ENCODE measurements around the gene SLC25A23.

SLC25A23 gene

DNA sequence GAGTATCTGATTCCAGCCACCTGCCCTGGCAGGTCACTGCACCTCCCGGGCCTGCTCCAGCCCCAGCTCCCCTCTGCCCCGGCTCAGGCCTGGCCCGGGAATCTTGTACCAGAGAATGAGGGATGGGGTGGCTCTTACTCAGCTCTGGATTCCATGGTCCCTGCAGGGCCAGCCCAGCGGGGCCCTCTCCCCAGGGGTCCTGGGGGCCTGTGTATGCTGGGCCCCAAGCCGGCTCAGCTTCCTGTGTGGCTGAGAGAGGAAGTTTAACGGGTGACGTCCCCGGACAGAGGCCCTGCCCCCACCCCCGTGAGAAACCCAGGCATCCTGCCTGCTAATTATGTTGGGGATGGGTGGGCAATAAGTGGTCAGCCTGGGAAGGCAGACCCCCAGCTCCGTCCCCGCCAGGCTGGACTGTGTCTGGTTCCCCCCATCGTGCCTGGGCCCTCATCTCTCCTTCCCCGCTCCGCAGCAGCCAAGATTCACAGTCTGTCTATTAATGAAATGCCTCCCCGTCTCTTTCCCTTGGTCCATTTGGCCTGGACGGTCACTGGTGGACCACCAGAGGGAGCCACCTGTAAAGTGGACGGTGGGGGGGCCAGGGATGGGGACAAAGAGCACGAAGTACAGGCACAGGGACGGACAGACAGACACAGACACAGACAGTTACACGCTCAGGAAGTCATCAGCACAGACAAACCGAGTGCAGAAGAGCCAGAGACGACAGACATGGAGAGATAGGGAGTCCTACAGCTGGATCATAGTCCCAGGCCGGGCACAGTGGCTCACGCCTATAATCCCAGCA, 22.1 kb upstream of the SLC25A23 start, which contains the start of gene DENND1C:
Gene DENND1C, minus strand, starts transcription at position 247 of the 802 bp plus-strand sequence. Its CDS starts 92 bp downstream, at position 155.
- in situ Hi-C loops (cut with HindIII; ENCODE audit: low sequenced_read_pairs): no loop called here

DNA sequence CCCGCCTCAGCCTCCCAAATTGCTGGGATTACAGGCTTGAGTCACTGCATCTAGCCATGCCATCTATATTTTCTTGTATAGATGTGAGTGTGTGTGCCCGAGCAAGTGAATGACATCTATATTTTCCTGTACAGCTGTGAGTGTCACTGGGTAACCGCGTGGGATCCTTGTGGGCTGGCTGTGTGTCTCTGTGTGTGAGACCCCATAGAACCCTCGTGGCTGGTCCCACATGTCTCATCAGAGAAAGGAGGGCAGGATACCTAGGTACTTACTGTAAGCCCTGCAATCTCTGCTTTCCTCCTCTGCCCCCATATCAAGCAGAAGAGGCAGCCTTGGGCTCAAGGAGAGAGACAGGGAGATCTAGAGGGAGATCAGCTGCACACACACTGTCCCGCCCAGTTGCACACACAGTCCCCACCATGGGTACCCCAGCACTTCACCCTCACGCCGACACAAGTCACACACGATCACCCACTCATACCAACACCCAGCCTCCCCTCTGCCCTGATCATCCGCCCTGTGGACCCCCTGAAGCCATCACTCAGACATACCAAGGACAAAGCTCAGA, 21.3 kb upstream of the SLC25A23 start:
- in situ Hi-C loops (cut with HindIII; ENCODE audit: low sequenced_read_pairs): no loop called here

DNA sequence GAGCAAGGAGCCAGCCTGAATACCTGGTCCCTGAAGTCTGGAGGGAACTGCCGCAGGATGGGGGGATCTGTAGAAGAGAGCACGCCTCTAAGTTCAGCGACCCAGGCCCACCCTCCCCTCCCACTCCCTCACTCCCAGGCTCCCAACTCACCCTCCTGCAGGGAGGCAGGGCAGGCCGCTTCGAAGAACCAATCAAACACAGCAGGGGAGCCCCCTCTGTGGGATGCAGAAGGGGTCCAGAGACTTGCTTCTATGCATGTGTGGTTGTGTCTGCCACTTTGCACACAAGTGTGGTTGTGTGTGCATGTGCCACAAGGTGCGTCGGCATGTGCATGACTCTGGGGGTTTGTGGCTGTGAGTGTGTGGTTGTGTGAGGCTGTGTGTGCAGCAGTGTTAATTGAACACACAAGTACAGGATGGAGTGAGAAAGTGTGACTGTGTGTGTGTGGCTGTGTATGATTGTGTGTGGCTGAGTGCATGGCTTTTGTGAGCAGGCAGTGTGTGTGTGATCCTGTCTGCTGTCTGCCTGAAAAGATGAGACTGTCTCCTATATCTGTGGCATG, 20.3 kb upstream of the SLC25A23 start:
- in situ Hi-C loops (cut with HindIII; ENCODE audit: low sequenced_read_pairs): no loop called here

DNA sequence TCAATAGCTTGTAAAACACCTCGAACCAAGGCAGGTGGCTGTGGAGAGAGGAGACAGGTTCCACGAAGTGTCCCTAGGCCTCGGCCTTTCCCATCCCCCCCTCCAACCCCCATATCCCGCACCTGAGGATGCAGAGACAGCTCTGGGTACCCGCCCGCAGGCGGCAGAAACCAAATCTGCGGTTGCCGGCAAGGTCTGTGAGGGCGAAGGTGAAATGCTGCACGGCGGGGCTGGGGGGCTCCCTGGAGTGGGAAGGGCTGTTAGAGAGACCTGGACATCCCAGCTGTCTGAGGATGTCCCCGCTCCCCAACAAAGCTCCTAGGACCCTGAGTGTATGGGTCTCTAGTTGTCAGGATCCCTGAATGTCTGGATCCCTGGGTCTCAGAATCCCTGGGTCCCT, 19.2 kb upstream of the SLC25A23 start:
- in situ Hi-C loops (cut with HindIII; ENCODE audit: low sequenced_read_pairs): no loop called here

DNA sequence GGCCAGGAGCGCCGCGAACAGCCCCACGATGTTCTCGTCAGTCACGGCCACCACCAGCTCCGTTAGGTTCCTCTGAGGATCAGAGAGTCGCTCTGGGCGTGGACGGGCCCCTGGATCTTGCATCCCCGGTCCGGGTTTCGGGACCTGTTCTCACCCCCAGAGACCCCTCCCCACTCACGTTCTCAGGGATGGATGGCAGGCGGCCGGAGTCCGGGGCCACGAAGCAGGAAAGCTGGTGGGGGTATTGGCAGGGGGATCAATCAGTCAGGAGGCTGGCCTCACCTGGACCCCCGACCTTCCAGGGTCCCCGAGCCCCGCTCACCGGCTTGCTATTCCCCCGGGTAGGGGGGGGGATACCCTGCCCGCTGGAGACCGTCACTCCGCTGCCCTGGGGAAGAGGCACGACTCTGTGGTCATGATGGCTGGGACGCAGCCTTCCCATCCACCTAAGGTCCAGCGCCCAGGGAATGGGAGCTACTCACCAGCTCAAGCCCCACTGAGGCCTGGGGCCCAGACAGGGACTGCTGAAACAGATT, 17.4 kb upstream of the SLC25A23 start:
- in situ Hi-C loops (cut with HindIII; ENCODE audit: low sequenced_read_pairs): no loop called here

DNA sequence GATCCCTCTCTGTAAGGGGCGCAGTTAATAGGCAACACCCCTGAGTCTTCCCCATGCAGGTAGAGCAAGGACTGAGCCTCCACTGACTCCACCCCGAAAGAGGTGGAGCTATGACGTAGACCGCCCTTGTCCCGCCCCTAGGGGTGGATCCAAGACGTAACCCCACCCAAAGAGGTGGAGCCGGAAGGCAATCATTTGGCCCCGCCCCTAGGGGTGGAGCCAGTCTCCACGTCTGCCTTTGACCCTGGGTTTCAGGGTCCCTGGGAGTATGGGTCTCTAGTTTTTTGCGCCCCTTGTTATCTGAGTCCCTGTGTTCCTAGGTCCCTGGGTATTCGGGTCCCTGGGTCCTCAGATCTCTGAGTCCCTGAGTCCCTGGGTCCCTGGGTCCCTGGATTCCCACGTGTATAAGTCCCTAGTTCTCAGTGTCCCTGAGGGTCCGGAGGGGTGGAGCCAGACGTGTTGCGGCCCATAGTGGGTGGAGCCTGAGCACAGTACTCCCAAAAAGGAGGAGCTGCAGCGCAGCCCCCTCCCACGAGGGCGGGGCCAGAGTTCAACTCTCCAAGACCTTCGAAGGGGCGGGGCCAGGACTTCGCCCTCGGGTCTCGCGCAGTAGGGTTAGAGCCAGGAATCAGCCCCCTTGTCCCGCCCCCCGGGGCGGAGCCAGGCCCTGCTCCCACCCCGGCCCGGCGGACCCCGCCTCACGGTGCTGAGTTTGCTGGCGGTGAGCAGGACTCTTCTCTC, 16.7 kb upstream of the SLC25A23 start:
- in situ Hi-C loops (cut with HindIII; ENCODE audit: low sequenced_read_pairs): no loop called here

DNA sequence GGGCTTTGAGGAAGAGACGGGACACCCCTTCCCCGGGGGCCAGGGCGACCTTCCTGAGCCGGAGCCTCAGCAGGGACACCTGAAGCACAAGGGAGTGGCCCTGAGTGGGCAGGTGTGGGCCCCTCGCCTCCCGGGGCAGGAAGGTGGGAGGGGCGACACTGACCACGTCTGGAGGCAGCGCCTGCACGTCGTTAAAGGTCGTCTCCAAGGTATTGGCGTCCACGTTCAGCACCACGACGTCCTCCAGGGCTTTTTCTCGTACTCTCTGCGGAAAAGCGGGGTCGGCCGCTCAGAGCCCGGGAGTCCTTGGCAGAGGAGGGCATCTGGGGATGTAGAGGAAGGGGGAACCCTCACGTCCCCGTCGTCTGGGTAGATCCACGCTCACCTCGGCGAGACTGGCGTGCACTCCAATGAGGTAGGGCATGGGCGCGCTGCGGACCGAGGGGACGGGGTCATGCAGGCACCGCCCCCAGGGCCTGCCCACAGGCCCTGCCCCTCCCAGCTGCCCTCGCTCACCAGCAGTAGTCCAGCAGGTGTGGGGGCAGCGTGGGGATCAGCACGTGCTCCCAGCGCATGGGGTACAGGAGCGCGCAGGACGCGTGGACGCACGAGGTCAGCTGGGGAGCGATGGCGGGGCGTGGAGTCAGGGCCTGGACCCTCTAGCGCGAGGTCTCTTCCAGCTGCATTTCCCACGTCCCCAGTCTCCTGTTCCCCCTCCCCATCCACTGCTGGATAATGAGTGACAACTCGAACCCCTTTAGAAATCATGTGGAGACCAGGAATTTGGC, 15.9 kb upstream of the SLC25A23 start:
- in situ Hi-C loops (cut with HindIII; ENCODE audit: low sequenced_read_pairs): no loop called here

DNA sequence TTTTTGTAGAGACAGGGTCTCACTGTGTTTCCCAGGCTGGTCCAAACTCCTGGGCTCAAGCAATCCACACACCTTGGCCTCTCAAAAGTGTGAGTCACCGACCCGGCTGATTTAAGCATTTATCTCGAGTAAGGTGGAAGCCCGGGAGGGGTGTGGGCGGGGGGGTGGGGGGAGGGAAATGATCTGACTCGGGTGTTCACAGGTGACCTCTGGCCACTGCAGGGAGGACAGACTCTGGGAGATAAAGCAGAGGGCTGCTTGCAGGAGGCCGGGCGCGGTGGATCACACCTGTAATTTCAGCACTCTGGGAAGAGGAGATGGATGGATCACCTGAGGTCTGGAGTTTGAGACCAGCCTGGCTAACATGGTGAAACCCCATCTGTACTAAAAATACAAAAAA, 14.1 kb upstream of the SLC25A23 start:
- in situ Hi-C loops (cut with HindIII; ENCODE audit: low sequenced_read_pairs): no loop called here

DNA sequence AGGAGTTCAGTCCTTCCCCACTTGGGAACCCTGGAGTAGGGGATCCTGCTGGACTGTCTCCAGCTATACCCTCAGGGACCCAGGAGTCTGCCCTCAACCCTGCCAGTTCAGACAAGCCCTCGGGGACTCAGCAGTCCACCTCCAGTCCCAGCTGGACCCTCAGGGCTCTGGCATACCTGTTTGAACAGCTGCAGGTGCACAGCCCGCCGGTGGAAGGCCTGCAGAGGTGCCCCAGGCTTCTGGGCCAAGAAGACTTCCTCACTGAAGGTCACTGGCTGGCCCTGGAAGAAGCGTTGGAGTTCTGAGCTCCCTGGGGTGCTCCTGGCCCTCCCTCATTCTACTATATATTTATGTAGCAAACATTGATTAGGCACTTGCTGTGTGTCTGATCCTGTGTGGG, 13.1 kb upstream of the SLC25A23 start:
- in situ Hi-C loops (cut with HindIII; ENCODE audit: low sequenced_read_pairs): no loop called here

DNA sequence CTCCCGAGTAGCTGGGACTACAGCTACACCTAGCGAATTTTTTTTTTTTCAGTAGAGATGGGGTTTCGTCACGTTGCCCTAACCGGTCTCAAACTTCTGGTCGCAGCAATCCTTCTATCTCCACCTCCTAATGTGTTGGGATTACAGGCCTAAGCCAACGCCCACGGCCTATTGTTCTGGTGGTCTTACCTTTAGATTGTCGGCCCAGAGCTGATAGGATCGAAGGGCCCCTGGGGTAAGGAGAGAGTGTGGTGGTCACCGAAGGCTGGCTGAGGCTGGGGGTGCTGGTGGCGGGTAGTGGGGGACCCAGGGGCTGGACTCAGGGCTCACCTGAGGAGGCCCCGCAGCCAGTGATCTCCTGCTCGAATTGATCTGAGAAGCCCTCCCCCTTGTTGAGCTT, 11.5 kb upstream of the SLC25A23 start:
- in situ Hi-C loops (cut with HindIII; ENCODE audit: low sequenced_read_pairs): no loop called here

DNA sequence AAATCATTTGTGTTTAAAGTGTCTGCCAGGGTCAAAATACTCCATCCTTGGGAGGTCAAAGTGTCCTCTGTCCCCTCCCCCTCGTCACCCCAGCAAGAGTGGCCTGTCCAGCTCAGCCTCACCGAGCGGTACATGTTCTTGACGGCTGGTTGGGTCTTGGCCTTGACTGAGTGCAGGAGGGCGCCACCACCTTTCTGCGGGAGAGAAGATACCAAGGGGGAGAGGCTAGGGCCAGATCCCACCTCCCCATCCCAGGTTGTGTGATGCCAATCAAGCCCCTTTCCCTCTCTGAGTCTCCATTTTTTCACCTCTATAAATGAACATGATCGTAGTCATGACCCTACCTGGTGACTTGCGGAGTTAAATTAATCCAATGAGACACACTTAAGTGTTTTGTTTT, 10.6 kb upstream of the SLC25A23 start:
- in situ Hi-C loops (cut with HindIII; ENCODE audit: low sequenced_read_pairs): no loop called here

DNA sequence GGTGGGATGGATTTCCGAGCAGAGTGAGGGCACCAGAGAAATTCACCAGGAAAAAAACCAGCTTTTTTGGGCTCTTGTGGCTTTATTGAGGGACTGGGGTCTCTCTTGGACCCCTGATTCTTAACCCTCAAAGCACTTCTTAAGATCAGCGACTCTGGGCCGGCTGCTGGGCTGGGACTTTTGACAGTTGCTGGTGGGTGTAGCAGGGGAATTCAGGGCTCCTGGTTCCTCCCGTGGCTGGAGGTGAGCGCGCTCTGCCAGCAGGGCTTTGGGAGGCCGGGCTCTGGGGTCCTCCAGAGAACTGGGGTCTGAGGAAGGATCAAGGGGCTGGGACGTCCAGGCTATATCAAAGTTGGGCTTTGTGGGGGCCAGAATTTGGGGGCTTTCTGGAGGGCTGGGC, 7.8 kb upstream of the SLC25A23 start:
- in situ Hi-C loops (cut with HindIII; ENCODE audit: low sequenced_read_pairs): no loop called here

DNA sequence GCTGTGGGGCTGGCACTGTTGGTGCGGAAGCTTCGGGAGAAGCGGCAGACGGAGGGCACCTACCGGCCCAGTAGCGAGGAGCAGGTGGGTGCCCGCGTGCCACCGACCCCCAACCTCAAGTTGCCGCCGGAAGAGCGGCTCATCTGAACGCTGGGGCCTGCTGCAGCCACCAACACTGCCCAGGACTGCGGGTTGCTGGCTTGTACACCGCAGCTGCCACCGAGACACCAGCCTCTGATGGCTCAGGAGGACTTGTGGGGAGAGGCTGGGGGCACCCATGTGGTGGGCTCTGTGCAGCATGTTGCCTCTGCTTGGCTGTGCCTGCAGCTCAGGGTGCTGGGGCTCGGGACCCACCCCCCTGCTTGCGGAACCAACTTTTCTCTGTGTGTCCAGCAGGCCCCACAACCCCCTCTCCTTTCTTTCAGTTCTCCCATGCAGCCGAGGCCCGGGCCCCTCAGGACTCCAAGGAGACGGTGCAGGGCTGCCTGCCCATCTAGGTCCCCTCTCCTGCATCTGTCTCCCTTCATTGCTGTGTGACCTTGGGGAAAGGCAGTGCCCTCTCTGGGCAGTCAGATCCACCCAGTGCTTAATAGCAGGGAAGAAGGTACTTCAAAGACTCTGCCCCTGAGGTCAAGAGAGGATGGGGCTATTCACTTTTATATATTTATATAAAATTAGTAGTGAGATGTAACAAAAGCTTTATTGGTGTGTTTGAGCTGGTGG, 7.1 kb upstream of the SLC25A23 start:
- in situ Hi-C loops (cut with HindIII; ENCODE audit: low sequenced_read_pairs): no loop called here

DNA sequence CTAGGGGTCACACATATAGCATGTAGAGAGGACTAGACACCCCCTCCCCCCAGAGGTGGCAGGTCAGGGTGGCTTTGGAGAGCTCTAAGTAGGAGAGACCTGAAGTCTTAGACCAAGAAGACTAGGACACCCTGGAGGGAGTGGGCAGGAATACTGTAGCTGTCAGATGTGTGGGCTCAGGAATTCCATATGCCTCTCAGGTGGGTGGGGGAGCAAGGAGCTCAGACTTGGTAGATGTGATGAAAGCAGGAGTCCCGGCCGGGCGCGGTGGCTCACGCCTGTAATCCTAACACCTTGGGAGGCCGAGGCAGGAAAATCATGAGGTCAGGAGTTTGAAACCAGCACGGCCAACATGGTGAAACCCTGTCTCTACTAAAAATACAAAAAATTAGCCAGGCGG, 6.1 kb upstream of the SLC25A23 start:
- in situ Hi-C loops (cut with HindIII; ENCODE audit: low sequenced_read_pairs): no loop called here

DNA sequence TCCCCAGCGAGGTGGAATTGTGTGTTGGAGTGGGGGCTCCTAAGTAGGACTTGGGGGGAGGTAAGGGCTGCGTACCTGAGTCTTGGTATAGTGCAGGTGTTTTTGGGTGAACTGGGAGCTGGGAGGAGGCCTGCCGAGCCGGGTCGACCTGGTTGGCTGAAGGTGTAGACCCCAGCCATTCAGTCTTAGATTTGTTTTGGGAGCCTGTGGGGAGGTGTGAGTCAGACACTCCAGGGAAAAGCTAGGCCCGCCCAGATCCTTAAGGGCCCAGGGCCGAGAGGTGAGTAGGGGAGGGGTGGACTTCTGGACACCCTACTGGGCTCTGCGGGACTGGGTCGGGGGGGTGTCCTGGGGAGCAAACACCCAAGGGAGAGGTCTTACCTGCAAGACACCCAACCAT, 5.4 kb upstream of the SLC25A23 start:
- in situ Hi-C loops (cut with HindIII; ENCODE audit: low sequenced_read_pairs): no loop called here

DNA sequence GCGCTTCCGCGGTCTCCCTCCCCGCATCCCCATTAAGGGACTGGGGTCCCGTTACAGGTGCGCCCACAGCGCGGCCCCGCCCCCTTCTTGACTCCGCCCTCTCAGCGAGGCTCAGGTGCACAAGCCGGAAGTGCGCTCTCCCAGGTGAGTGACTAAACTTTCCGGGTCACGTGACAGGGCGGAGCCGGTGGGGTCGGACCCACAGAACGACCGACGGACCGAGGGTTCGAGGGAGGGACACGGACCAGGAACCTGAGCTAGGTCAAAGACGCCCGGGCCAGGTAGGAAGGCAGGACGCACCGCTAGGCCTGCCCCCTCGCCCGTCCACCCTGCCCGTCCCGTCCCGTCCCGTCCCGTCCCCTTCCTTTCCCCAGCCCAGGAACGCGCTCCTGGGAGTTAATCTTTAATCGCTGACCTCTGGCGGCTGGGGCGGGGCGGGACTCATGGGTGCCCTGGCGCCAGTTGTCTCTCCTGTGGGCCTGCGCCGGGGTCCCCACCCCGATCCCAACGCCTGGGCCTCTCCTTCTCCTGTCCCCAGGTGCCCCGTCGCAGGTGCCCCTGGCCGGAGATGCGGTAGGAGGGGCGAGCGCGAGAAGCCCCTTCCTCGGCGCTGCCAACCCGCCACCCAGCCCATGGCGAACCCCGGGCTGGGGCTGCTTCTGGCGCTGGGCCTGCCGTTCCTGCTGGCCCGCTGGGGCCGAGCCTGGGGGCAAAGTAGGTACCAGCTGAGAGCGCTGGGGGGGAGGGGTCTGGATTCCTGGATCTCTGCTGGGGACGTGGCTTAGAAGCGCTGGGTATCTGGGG, 4.7 kb upstream of the SLC25A23 start, which contains the start of gene CRB3:
Gene CRB3, plus strand, starts transcription at position 202 of the 804 bp plus-strand sequence. Its CDS starts 431 bp downstream, at position 633.
- in situ Hi-C loops (cut with HindIII; ENCODE audit: low sequenced_read_pairs): no loop called here

DNA sequence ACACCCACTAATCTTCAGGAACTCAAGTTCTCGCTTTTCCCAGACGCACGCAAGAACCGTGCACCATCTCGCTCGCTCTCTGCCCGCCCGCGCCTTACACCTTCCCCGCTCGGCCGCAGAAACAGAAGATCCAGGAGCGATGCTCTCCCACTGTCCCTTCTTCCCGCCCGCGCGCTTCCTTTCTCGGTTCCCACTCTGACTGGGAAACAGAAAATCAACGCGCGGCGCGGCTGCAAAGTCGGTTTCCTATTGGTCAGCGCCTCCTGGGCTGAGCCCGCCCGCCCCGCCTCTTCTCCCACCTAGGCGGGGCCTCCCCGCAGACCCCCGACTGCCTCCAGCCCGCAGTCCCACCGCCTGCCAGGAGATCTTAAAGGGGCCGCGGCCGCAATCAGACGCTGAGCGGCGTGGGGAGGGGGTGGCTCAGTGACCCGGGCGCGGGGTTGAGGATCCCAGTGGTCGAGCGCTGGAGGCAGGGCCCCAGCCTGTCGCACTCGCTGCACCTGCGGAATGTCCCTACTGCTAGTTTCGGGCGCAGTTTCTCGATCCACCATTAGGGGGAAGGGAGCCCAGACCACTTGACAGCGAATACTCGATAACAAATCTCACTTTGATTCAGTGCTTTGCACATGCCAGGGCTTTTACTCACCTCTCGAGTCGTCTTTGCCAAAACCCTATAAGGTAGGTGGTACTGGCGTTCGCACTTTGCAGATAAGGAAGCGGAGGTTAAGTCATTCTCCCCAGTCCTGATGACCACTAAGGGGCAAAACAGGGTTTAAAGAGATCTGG, 700 bp upstream of the SLC25A23 start:
- in situ Hi-C loops (cut with HindIII; ENCODE audit: low sequenced_read_pairs): no loop called here

DNA sequence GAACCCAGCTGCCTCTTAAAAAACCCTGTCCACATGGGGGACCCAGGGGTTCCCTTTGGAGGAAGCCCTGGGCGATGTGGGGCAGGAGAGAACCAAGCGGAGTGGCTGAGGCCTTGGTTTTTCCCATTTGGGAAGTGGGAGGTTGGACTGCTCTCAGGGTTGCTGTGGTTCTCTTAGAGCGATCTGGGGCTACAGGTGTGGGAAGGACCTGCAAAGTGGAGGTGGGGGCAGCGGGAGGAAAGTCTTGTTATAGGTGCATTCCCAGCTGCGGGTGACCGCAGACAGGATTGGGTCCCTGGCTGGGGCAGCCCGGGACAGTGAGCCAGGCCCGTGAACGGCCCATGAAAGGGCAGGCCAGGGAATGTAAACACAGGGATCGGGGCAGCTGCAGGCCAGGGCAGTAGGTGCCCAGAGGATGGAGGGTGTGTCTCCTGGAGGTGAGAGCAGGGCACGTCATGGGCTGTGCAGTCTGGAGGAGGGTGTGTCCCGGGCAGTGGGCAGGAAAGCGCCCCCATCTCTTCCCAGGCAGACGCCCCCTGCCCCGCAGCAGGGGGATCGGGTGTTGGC, 814 bp downstream of the SLC25A23 start:
- in situ Hi-C loops (cut with HindIII; ENCODE audit: low sequenced_read_pairs): no loop called here

Data from DLD1 (cell line).